Keratinocyte (primary cell): Measurements from ENCODE around the gene RBMS3. TPM values are rescaled to one million over a fixed set of nuclear protein-coding genes. Genes with fewer than 3 reads are reported as not detected.
A peak's percentile ranks its signal among the peaks of the same experiment; 100 is the strongest.

Experiments
- DNase-seq: peaks from one replicate; pipeline ENCODE4 v3.0.0-alpha.2; 2011; ENCODE audit warnings: low read depth, missing footprints, low spot score
- FAIRE-seq: peaks from 2 replicates; lab custom pipeline; 2011; peaks lifted over from hg19 to GRCh38; lab: Jason Lieb, UNC
- H2AFZ ChIP-seq: 2 replicates; pipeline ENCODE4 v1.6.0; 2012; ENCODE audit warnings: low read length, control low read depth, inconsistent platforms; ENCODE audit not compliant: control insufficient read depth
- H3K27ac ChIP-seq: 2 replicates; pipeline ENCODE4 v1.5.1; 2011; ENCODE audit warnings: low read length; ENCODE audit not compliant: control insufficient read depth, insufficient read depth
- H3K27me3 ChIP-seq: 3 replicates; pipeline ENCODE4 v1.6.0; 2011; ENCODE audit warnings: low read length; ENCODE audit not compliant: control insufficient read depth, insufficient read depth; ENCODE audit errors: extremely low read depth
- H3K36me3 ChIP-seq, 2 experiments: 2 replicates in 1 of 2; 3 replicates in 1 of 2; pipeline ENCODE4 v1.5.1; 2011; ENCODE audit warnings: low read length in 2 of 2, mild to moderate bottlenecking in 1 of 2; ENCODE audit not compliant: control insufficient read depth in 2 of 2, insufficient read depth in 2 of 2; ENCODE audit errors: extremely low read depth in 1 of 2
- H3K4me1 ChIP-seq: 3 replicates; pipeline ENCODE4 v1.5.1; 2011; ENCODE audit warnings: low read length; ENCODE audit not compliant: control insufficient read depth, insufficient read depth; ENCODE audit errors: extremely low read depth
- H3K4me2 ChIP-seq: 3 replicates; pipeline ENCODE4 v1.6.0; 2011; ENCODE audit warnings: low read depth, low read length; ENCODE audit not compliant: control insufficient read depth, insufficient read depth; ENCODE audit errors: extremely low read depth
- H3K4me3 ChIP-seq, 3 experiments: fragments of 200-600 bp in 1 of 3; sonication (generic) in 1 of 3; 2 replicates in 2 of 3; 3 replicates in 1 of 3; pipeline ENCODE4 v1.5.1; 2011 to 2016; ENCODE audit warnings: low read length in 3 of 3, mild to moderate bottlenecking in 3 of 3, control low read depth in 2 of 3, inconsistent platforms in 1 of 3, low read depth in 1 of 3, mixed read lengths in 1 of 3, mixed run types in 1 of 3, moderate library complexity in 1 of 3; ENCODE audit not compliant: control insufficient read depth in 2 of 3, insufficient read depth in 2 of 3; ENCODE audit errors: extremely low read depth in 1 of 3
- H3K79me2 ChIP-seq: 2 replicates; pipeline ENCODE4 v1.6.0; 2012; ENCODE audit warnings: low read length; ENCODE audit not compliant: control insufficient read depth, insufficient read depth
- H3K9ac ChIP-seq: 3 replicates; pipeline ENCODE4 v1.6.0; 2011; ENCODE audit warnings: low read length; ENCODE audit not compliant: control insufficient read depth, insufficient read depth; ENCODE audit errors: extremely low read depth
- H3K9me1 ChIP-seq: 3 replicates; pipeline ENCODE4 v1.6.0; 2011; ENCODE audit warnings: low read length; ENCODE audit not compliant: control insufficient read depth, insufficient read depth; ENCODE audit errors: extremely low read depth
- H3K9me3 ChIP-seq: 2 replicates; pipeline ENCODE4 v1.5.1; 2012; ENCODE audit warnings: low read depth, low read length; ENCODE audit not compliant: control insufficient read depth
- H4K20me1 ChIP-seq: 3 replicates; pipeline ENCODE4 v1.6.0; 2011; ENCODE audit warnings: low read length; ENCODE audit not compliant: control insufficient read depth, insufficient read depth; ENCODE audit errors: extremely low read depth
- EZH2 ChIP-seq: IDR thresholded peaks from one replicate; pipeline ENCODE4 v1.6.1; 2012; ENCODE audit warnings: inconsistent platforms, mild to moderate bottlenecking, low read length, moderate library complexity
- dilution Hi-C: fragments of 300-500 bp; cut with MboI; formaldehyde crosslinking; loops from one replicate; pipeline ENCODE4 v1.7.0; 2020; ENCODE audit warnings: low sequenced_read_pairs; ENCODE audit not compliant: extremely low pct_ligation_motif_present
- polyA plus RNA-seq, 5 experiments: library from polyadenylated mRNA; depleted of rRNA in 3 of 5; stranded (reverse) in 3 of 5; stranded (forward) in 1 of 5; unstranded in 1 of 5; fragments of >200 nt; gene quantifications; 1 replicate in 1 of 5; 2 replicates in 3 of 5; 3 replicates in 1 of 5; pipeline versions ENCODE4 v1.2.1 to v1.2.3, GENCODE V29; 2011 to 2012; ENCODE audit warnings: missing spikeins in 2 of 5, low read depth in 1 of 5, low replicate concordance in 1 of 5
- TF ChIP-seq, protein P1 (sequence below), 3 experiments: IDR thresholded peaks in 1 of 3; conservative IDR thresholded peaks in 1 of 3; optimal IDR thresholded peaks in 1 of 3; 2 replicates in 2 of 3; 3 replicates in 1 of 3; pipeline versions ENCODE3 to v1.5.1; 2011; ENCODE audit warnings: low read length in 3 of 3, mild to moderate bottlenecking in 3 of 3, moderate library complexity in 2 of 3, control low read depth in 1 of 3, inconsistent platforms in 1 of 3; ENCODE audit not compliant: insufficient read depth in 2 of 3; ENCODE audit errors: extremely low read depth in 1 of 3

RBMS3 gene
- polyA plus RNA-seq, 1 donor (not counting 4 experiments of a cell fraction or from before 2014, with no cell fraction given), result 2.3 TPM

DNA sequence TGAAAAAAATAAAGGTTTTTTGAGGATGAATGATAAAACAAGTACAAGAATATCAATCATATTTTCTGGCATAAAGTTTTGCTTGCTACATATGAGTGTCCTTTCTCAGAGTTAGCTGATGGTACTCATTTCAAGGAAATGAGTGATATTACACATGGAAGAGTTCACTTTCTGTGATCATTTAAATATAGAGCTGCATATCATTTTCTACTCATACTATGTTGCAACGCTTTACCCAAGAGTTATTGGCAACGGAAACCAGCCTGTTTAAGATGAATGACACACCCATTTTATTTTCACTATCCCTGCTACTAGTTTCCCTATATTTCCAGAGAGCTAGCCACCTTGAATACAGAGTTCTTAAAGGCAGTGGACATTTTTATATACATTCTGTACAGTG is 35.4 kb upstream of the RBMS3 start:
- DNase-seq, result no peak

DNA sequence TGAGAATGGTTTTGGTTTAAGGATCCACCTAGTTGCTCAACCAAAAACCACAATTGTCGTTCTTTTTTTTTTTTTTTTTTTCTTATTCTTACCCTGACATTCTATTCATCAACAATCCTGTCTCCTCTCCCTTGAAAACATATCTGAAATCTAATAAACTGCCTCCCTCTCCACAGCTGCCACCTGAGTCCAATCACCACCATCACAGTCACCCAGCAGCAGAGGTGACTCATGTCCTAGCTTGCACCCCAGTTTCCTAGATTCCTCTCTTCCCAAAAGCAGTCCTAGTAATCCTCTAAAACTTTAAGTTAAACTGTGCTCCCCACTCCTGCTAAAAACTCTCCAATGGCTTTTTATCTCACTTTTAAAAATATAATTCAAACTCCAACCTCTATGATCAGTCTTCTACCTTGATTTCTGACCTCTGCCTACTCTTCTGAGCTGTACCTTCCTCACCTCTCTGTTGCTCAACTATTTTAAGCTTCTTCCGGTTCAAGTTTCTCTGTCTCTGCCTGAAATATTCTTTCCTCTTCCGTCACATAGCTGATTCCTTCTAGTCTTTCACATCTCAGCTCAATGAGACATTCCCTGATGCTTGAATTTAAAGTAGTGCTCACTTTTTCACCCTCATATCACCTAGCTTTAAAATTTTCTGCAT is 33.7 kb upstream of the RBMS3 start:
- no peaks in the 10 kb centered on the region for H3K27me3 ChIP-seq
- H3K4me3 ChIP-seq, result no peak overlapping the region
- no peaks in the 10 kb centered on the region for H3K79me2 ChIP-seq
- dilution Hi-C loops, result no loop called here
- no peak overlapping the region for H2AFZ ChIP-seq
- no peaks in the 10 kb centered on the region for H4K20me1 ChIP-seq
- H3K4me2 ChIP-seq, result no peak overlapping the region
- H3K9me3 ChIP-seq, result no peaks in the 10 kb centered on the region
- H3K36me3 ChIP-seq, result no peaks in the 10 kb centered on the region
- peaks cover 9% of the 10 kb centered on the region for H3K4me1 ChIP-seq
- H3K9me1 ChIP-seq, result no peaks in the 10 kb centered on the region
- no peak overlapping the region for H3K9ac ChIP-seq
- TF ChIP-seq, protein P1, sequence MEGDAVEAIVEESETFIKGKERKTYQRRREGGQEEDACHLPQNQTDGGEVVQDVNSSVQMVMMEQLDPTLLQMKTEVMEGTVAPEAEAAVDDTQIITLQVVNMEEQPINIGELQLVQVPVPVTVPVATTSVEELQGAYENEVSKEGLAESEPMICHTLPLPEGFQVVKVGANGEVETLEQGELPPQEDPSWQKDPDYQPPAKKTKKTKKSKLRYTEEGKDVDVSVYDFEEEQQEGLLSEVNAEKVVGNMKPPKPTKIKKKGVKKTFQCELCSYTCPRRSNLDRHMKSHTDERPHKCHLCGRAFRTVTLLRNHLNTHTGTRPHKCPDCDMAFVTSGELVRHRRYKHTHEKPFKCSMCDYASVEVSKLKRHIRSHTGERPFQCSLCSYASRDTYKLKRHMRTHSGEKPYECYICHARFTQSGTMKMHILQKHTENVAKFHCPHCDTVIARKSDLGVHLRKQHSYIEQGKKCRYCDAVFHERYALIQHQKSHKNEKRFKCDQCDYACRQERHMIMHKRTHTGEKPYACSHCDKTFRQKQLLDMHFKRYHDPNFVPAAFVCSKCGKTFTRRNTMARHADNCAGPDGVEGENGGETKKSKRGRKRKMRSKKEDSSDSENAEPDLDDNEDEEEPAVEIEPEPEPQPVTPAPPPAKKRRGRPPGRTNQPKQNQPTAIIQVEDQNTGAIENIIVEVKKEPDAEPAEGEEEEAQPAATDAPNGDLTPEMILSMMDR (optimal IDR thresholded peaks at IDR 0.05 in 1 of 3, IDR thresholded peaks at IDR 0.05 in 1 of 3, conservative IDR thresholded peaks at IDR 0.05 in 1 of 3; ENCODE audit: extremely low read depth in 1 of 3, insufficient read depth in 2 of 3, low read length in 3 of 3), result no peak
- no peak for TF ChIP-seq EZH2
- no peak for DNase-seq
- no peak overlapping the region for H3K27ac ChIP-seq
- no peak for FAIRE-seq

More for the DNA sequence above, 35.4 kb upstream of the RBMS3 start:
- H4K20me1 ChIP-seq, result no peaks in the 10 kb centered on the region
- H3K4me1 ChIP-seq, result peaks cover 6% of the 10 kb centered on the region
- H3K27me3 ChIP-seq, result no peaks in the 10 kb centered on the region
- no peaks in the 10 kb centered on the region for H3K36me3 ChIP-seq
- no peak overlapping the region for H3K4me3 ChIP-seq
- H3K79me2 ChIP-seq, result no peaks in the 10 kb centered on the region
- FAIRE-seq, result peak; percentile 26
- H3K9ac ChIP-seq, result no peak overlapping the region
- dilution Hi-C loops, result no loop called here
- H2AFZ ChIP-seq, result peak overlapping the region; percentile 24
- TF ChIP-seq EZH2, result no peak
- TF ChIP-seq, protein P1 (optimal IDR thresholded peaks at IDR 0.05 in 1 of 3, IDR thresholded peaks at IDR 0.05 in 1 of 3, conservative IDR thresholded peaks at IDR 0.05 in 1 of 3; ENCODE audit: extremely low read depth in 1 of 3, insufficient read depth in 2 of 3, low read length in 3 of 3), result no peak
- H3K27ac ChIP-seq, result no peak overlapping the region
- no peaks in the 10 kb centered on the region for H3K9me3 ChIP-seq
- H3K9me1 ChIP-seq, result no peaks in the 10 kb centered on the region
- H3K4me2 ChIP-seq, result peak overlapping the region; percentile 50
